K562 (cell line): ENCODE results near the gene CAPZB. TPM values are rescaled to one million over a fixed set of nuclear protein-coding genes. Genes with fewer than 3 reads are reported as not detected.

Source experiments
- ATAC-seq: fragments of 200-7000 bp; cut with Tn5 transposase; 3 replicates; pipeline ENCODE4 v1.9.1; 2020; ENCODE audit warnings: moderate library complexity
- BruUV-seq: library from RNA; stranded (reverse); fragments of 400-500 nt; replicated peaks from 2 replicates; lab custom pipeline; 2021; lab: Mats Ljungman, UMichigan
- CTCF ChIA-PET: fragments of 300-600 bp; formaldehyde crosslinking; extraction: SDS; loops from one replicate; lab custom pipeline; 2021; ENCODE audit warnings: low intra/inter-chr PET ratio; lab: Yijun Ruan, JAX
- POLR2A ChIA-PET: fragments of 300-600, 350-650 bp; sonication (Branson Sonifier 250); formaldehyde crosslinking; extraction: SDS; loops from one replicate; lab custom pipeline; 2021; ENCODE audit warnings: antibody characterized with exemption, inconsistent platforms; lab: Yijun Ruan, JAX
- DNase-seq, 4 experiments: peaks; one replicate each; pipeline versions ENCODE4 v3.0.0 to v3.0.0-alpha.2; 2011 to 2018; ENCODE audit warnings: low spot score in 3 of 4, mixed read lengths in 3 of 4; ENCODE audit errors: extremely low read depth in 1 of 4
- FAIRE-seq: peaks from 2 replicates; lab custom pipeline; 2011; peaks lifted over from hg19 to GRCh38; lab: Jason Lieb, UNC
- H2AFZ ChIP-seq: 2 replicates; pipeline ENCODE4 v1.6.0; 2011; ENCODE audit warnings: low read depth, low read length, control low read depth, inconsistent platforms
- H3K27ac ChIP-seq: fragments of 200-600 bp; 3 replicates; pipeline ENCODE4 v1.8.0; 2011; ENCODE audit warnings: low read depth, mild to moderate bottlenecking, control low read depth, inconsistent platforms, low read length, moderate library complexity, mixed read lengths; ENCODE audit errors: extremely low read depth
- H3K27me3 ChIP-seq, 2 experiments: fragments of 300-600 bp in 1 of 2; 2 replicates in 1 of 2; 3 replicates in 1 of 2; pipeline versions ENCODE4 v1.6.0 to v1.8.0; 2011; ENCODE audit warnings: inconsistent platforms in 2 of 2, low read length in 2 of 2, mild to moderate bottlenecking in 1 of 2, mixed read lengths in 1 of 2, moderate library complexity in 1 of 2; ENCODE audit not compliant: control insufficient read depth in 2 of 2, insufficient read depth in 2 of 2
- H3K36me3 ChIP-seq: fragments of 300-600 bp; 3 replicates; pipeline ENCODE4 v1.8.0; 2011; ENCODE audit warnings: mild to moderate bottlenecking, low read length, inconsistent platforms; ENCODE audit not compliant: control insufficient read depth, insufficient read depth
- H3K4me1 ChIP-seq, 2 experiments: fragments of 200-600 bp in 1 of 2; replicated peaks in 1 of 2; 2 replicates in 1 of 2; 3 replicates in 1 of 2; pipeline versions ENCODE4 v1.5.1 to v1.8.0; 2011; ENCODE audit warnings: inconsistent platforms in 2 of 2, low read length in 2 of 2, mild to moderate bottlenecking in 1 of 2, mixed read lengths in 1 of 2, moderate library complexity in 1 of 2; ENCODE audit not compliant: control insufficient read depth in 2 of 2, insufficient read depth in 2 of 2
- H3K4me2 ChIP-seq: 2 replicates; pipeline ENCODE4 v1.6.1; 2011; ENCODE audit warnings: low read length, control low read depth, inconsistent platforms, mixed read lengths; ENCODE audit not compliant: insufficient read depth
- H3K4me3 ChIP-seq: fragments of 200-600 bp; sonication (generic), shearing (Covaris generic); 2 replicates; pipeline ENCODE4 v1.5.1; 2016; ENCODE audit warnings: control low read depth, inconsistent platforms
- H3K79me2 ChIP-seq: fragments of 200-600 bp; 3 replicates; pipeline ENCODE4 v1.8.0; 2011; ENCODE audit warnings: low read length, inconsistent platforms; ENCODE audit not compliant: control insufficient read depth, insufficient read depth
- H3K9ac ChIP-seq, 2 experiments: 2 replicates each; pipeline versions ENCODE4 v1.6.0 to v1.6.1; 2011; ENCODE audit warnings: low read depth in 2 of 2, low read length in 2 of 2, control low read depth in 1 of 2, inconsistent platforms in 1 of 2, mild to moderate bottlenecking in 1 of 2, mixed read lengths in 1 of 2; ENCODE audit not compliant: insufficient read depth in 1 of 2
- H3K9me1 ChIP-seq: one replicate; pipeline ENCODE4 v1.6.0; 2011; ENCODE audit warnings: inconsistent platforms, mild to moderate bottlenecking, low read length, moderate library complexity; ENCODE audit not compliant: control insufficient read depth, insufficient read depth
- H3K9me3 ChIP-seq: replicated peaks from 2 replicates; pipeline ENCODE4 v1.5.1; 2011; ENCODE audit warnings: low read depth, low read length, inconsistent platforms; ENCODE audit not compliant: control insufficient read depth, insufficient read depth
- H4K20me1 ChIP-seq: replicated peaks from 2 replicates; pipeline ENCODE4 v1.6.1; 2011; ENCODE audit warnings: low read length, inconsistent platforms, mixed read lengths; ENCODE audit not compliant: control insufficient read depth, insufficient read depth
- HDAC2 ChIP-seq: fragments of 450-650 bp; IDR thresholded peaks from 2 replicates; pipeline ENCODE4 v1.6.1; 2016; ENCODE audit warnings: mild to moderate bottlenecking
- HDGF ChIP-seq: fragments of 450-650 bp; IDR thresholded peaks from 2 replicates; pipeline ENCODE4 v1.6.1; 2016
- HMG20A ChIP-seq: fragments of 450-650 bp; formaldehyde crosslinking; conservative IDR thresholded peaks from 2 replicates; pipeline ENCODE4 v1.4.0; 2020; ENCODE audit warnings: mild to moderate bottlenecking, mixed read lengths
- HNRNPH1 ChIP-seq: fragments of 200-400 bp; formaldehyde crosslinking; optimal IDR thresholded peaks from 2 replicates; pipeline ENCODE3; 2017; ENCODE audit warnings: low read depth, mild to moderate bottlenecking, low read length, moderate library complexity
- NFXL1 ChIP-seq: fragments of 450-650 bp; formaldehyde crosslinking; IDR thresholded peaks from 2 replicates; pipeline ENCODE4 v1.4.0; 2021; ENCODE audit warnings: mild to moderate bottlenecking
- NR2C1 ChIP-seq, 2 experiments: fragments of 450-650 bp; IDR thresholded peaks; 2 replicates each; pipeline ENCODE4 v1.6.1; 2017; ENCODE audit warnings: mild to moderate bottlenecking in 2 of 2, antibody characterized with exemption in 1 of 2, inconsistent platforms in 1 of 2, missing compliant biosample characterization in 1 of 2, missing genetic modification characterization in 1 of 2
- PATZ1 ChIP-seq: fragments of 250-450 bp; sonication (Bioruptor Pico); IDR thresholded peaks from 2 replicates; pipeline ENCODE4 v1.5.0; 2020; ENCODE audit warnings: mild to moderate bottlenecking, borderline replicate concordance
- SOX6 ChIP-seq: fragments of 450-650 bp; IDR thresholded peaks from 2 replicates; pipeline ENCODE4 v1.6.1; 2014; ENCODE audit warnings: mild to moderate bottlenecking
- TAF7 ChIP-seq: fragments of 450-650 bp; IDR thresholded peaks from 2 replicates; pipeline ENCODE4 v1.6.1; 2016; ENCODE audit warnings: missing genetic modification characterization, missing compliant biosample characterization
- ZBTB7A ChIP-seq: IDR thresholded peaks from 2 replicates; pipeline ENCODE4 v1.6.1; 2011; ENCODE audit warnings: low read depth, mild to moderate bottlenecking, low read length, moderate library complexity, borderline replicate concordance; ENCODE audit not compliant: control insufficient read depth
- ZNF133 ChIP-seq: fragments of 250-450 bp; sonication (Bioruptor Pico); IDR thresholded peaks from 2 replicates; pipeline ENCODE4 v1.4.0; 2020; ENCODE audit warnings: mild to moderate bottlenecking
- ZNF174 ChIP-seq: fragments of 250-450 bp; sonication (Bioruptor Pico); IDR thresholded peaks from 2 replicates; pipeline ENCODE4 v1.4.0; 2020; ENCODE audit warnings: mild to moderate bottlenecking
- ZNF175 ChIP-seq: fragments of 200-800 bp; sonication (Bioruptor generic); IDR thresholded peaks from 2 replicates; pipeline ENCODE4 v1.6.1; 2016; ENCODE audit warnings: low read depth, mild to moderate bottlenecking, missing genetic modification characterization, missing compliant biosample characterization
- ZNF280A ChIP-seq: fragments of 450-650 bp; IDR thresholded peaks from 2 replicates; pipeline ENCODE4 v1.6.1; 2018; ENCODE audit warnings: mild to moderate bottlenecking, low read depth; ENCODE audit not compliant: partially characterized antibody
- ZNF766 ChIP-seq: fragments of 200-800 bp; sonication (Bioruptor generic); conservative IDR thresholded peaks from 2 replicates; pipeline ENCODE4 v1.6.1; 2016; ENCODE audit warnings: missing genetic modification characterization, missing compliant biosample characterization
- ZSCAN32 ChIP-seq: fragments of 450-650 bp; formaldehyde crosslinking; IDR thresholded peaks from 2 replicates; pipeline ENCODE4 v1.4.0; 2020; ENCODE audit warnings: mild to moderate bottlenecking, moderate library complexity
- WGBS: fragments of 100-300 bp; shearing (Covaris generic); methylation state at CpG from one replicate; pipeline ENCODE4 v1.1.6; 2016; ENCODE audit warnings: low coverage, mixed read lengths; ENCODE audit not compliant: insufficient coverage; ENCODE audit errors: missing lambda C conversion rate; 5-methylcytosine and 5-hydroxymethylcytosine counted together
- in situ Hi-C: fragments of 300-500 bp; cut with MboI; formaldehyde crosslinking; loops from 4 replicates; pipeline ENCODE4 v1.15.0; 2018; ENCODE audit warnings: inconsistent platforms, mixed read lengths
- intact Hi-C: fragments of 100-400 bp; cut with micrococcal nuclease; formaldehyde crosslinking; loops from 2 replicates; pipeline ENCODE4 v1.14.2; 2022
- polyA plus RNA-seq, 8 experiments: library from polyadenylated mRNA; depleted of rRNA in 4 of 8; stranded (reverse) in 5 of 8; unstranded in 3 of 8; fragments of >200 nt; fragmentation: Nextera tagmentation in 2 of 8; fragmentation: Illumina TruSeq in 1 of 8; extraction: Ambion mirVana in 2 of 8; extraction: Trizol in 1 of 8; gene quantifications; 2 replicates each; pipeline versions ENCODE4 v1.2.1 to v1.2.3, GENCODE V29; 2011 to 2014; ENCODE audit warnings: inconsistent platforms in 1 of 8, missing spikeins in 1 of 8
- total RNA-seq, 7 experiments: library from RNA; depleted of rRNA in 6 of 7; stranded (reverse); fragments of >200 nt in 6 of 7; fragmentation: Illumina TruSeq in 2 of 7; extraction: Trizol in 2 of 7; gene quantifications; 2 replicates each; pipeline versions ENCODE4 v1.2.1 to v1.2.3, GENCODE V29; 2011 to 2021; ENCODE audit warnings: low replicate concordance in 1 of 7
- TF ChIP-seq, protein P1 (sequence below): fragments of 450-650 bp; conservative IDR thresholded peaks from 2 replicates; pipeline ENCODE4 v1.6.1; 2016; ENCODE audit warnings: missing genetic modification characterization, low read depth, mild to moderate bottlenecking, missing compliant biosample characterization, moderate library complexity
- TF ChIP-seq, protein P2 (sequence below): sonication (generic); formaldehyde crosslinking; IDR thresholded peaks from 2 replicates; pipeline ENCODE4 v1.8.0; 2022; ENCODE audit warnings: mild to moderate bottlenecking, missing genetic modification reagents

The CAPZB gene
- total and polyA plus RNA-seq, 9 of the 15 experiments (the other 6 are each of a cell fraction or from before 2014, with no cell fraction given) = 57.6 to 297 (median 125) TPM

GRCh38 chr1:19414515-19415121 is 70.7 kb downstream of the CAPZB start:
- Histone ChIP-seq H3K4me3 (no peak overlapping the region), H3K4me2 (no peak overlapping the region), H4K20me1 (peaks cover 4% of the 10 kb centered on the region; the same call in 1 of the 2 replicates), H3K27ac (no peak overlapping the region), H3K9me3 (no peaks in the 10 kb centered on the region), H3K36me3 (peaks cover 48% of the 10 kb centered on the region; the same call in 2 of the 3 replicates), H2AFZ (no peak overlapping the region), H3K4me1 (peaks cover 0 to 3% of the 10 kb centered on the region in 2 experiments; a peak in 1 of 5 replicates), H3K9ac (no peak overlapping the region), H3K79me2 (peaks cover 16% of the 10 kb centered on the region), H3K9me1 (peaks cover 5% of the 10 kb centered on the region), H3K27me3 (no peaks in the 10 kb centered on the region)
- no TSS peak for BruUV-seq
- in situ Hi-C loops (no loop called here), intact Hi-C loops (no loop called here)
- DNase-seq (no peak), ATAC-seq (no peak), FAIRE-seq (no peak)
- TF ChIP-seq, protein P1, sequence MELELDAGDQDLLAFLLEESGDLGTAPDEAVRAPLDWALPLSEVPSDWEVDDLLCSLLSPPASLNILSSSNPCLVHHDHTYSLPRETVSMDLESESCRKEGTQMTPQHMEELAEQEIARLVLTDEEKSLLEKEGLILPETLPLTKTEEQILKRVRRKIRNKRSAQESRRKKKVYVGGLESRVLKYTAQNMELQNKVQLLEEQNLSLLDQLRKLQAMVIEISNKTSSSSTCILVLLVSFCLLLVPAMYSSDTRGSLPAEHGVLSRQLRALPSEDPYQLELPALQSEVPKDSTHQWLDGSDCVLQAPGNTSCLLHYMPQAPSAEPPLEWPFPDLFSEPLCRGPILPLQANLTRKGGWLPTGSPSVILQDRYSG = no peak
- TF ChIP-seq HDGF (no peak), ZBTB7A (no peak), HNRNPH1 (no peak), ZNF280A (no peak), ZSCAN32 (CRISPR knock-in tag) (no peak), ZNF175 (CRISPR knock-in tag) (no peak), ZNF174 (CRISPR knock-in tag) (no peak), NFXL1 (CRISPR knock-in tag) (no peak), HMG20A (no peak), HDAC2 (no peak), ZNF766 (CRISPR knock-in tag) (no peak), ZNF133 (CRISPR knock-in tag) (no peak), PATZ1 (CRISPR knock-in tag) (no peak), NR2C1 (IDR thresholded peaks at IDR 0.05) (no peak), NR2C1 (tag; IDR thresholded peaks at IDR 0.05) (no peak), SOX6 (no peak), TAF7 (tag) (no peak)
- TF ChIP-seq, protein P2, sequence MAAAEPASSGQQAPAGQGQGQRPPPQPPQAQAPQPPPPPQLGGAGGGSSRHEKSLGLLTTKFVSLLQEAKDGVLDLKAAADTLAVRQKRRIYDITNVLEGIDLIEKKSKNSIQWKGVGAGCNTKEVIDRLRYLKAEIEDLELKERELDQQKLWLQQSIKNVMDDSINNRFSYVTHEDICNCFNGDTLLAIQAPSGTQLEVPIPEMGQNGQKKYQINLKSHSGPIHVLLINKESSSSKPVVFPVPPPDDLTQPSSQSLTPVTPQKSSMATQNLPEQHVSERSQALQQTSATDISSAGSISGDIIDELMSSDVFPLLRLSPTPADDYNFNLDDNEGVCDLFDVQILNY = no peak
- CTCF ChIA-PET = no interaction called here
- POLR2A ChIA-PET = interaction anchor here (0.5 to 1.1 kb wide), 3 partner anchors 9 to 60 kb away, joined by 3 to 6 read pairs (median 3); no protein-coding TSS in a partner anchor
- 52% methylated on average over 2 of the region's 2 CpGs for WGBS
